ENCODE results near the gene PLEKHG7.

Gene PLEKHG7

DNA sequence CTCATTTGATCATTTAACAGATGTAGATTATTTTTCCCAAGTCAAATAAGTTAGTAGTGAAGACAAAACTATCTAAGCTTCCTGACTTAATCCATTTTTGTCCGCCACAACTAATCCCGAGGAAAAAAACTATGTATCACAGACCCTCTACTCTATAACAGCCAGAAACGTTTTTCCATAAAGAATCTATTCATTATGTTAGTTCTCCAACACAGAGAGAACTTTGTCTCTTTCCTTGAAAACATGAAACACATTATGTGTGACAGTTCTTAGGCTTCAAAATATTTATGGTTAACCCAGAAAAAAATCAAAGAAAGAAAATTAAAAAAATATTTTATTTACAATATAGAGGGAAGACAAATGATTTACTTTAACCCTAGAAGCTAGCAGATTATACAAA lies 100.1 kb downstream of the PLEKHG7 start:
- TF ChIP-seq, protein P1, sequence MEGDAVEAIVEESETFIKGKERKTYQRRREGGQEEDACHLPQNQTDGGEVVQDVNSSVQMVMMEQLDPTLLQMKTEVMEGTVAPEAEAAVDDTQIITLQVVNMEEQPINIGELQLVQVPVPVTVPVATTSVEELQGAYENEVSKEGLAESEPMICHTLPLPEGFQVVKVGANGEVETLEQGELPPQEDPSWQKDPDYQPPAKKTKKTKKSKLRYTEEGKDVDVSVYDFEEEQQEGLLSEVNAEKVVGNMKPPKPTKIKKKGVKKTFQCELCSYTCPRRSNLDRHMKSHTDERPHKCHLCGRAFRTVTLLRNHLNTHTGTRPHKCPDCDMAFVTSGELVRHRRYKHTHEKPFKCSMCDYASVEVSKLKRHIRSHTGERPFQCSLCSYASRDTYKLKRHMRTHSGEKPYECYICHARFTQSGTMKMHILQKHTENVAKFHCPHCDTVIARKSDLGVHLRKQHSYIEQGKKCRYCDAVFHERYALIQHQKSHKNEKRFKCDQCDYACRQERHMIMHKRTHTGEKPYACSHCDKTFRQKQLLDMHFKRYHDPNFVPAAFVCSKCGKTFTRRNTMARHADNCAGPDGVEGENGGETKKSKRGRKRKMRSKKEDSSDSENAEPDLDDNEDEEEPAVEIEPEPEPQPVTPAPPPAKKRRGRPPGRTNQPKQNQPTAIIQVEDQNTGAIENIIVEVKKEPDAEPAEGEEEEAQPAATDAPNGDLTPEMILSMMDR (conservative IDR thresholded peaks at IDR 0.05; ENCODE audit: low read depth), result no peak
- CTCF ChIA-PET, result interaction anchor here (0.8 kb wide), 1 partner anchor 17 kb away, joined by 6 read pairs; no protein-coding TSS in a partner anchor
- DNase-seq (ENCODE audit: low spot score), result no peak
- H3K27ac ChIP-seq, result no peak overlapping the region
- POLR2A ChIA-PET (ENCODE audit: low non-redundant PET), result no interaction called here

DNA sequence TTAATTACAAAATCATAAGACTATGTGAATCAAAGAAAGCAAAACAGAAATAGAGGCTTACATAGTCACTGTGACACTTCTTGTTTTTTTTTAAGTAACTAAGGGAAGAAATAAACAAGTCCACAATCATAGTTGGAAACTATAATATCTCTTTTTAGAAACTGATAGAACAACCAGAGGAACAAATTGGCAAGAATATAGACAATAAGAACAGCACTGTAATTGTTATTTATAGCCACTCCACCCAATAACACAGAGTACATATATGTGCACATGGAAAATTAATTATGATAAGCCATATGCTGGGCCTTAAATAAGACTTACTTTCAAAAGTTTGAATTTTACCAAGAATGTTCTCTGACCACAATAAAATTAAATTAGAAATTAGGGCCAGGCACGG lies 101.1 kb downstream of the PLEKHG7 start:
- POLR2A ChIA-PET (ENCODE audit: low non-redundant PET), result no interaction called here
- TF ChIP-seq, protein P1 (conservative IDR thresholded peaks at IDR 0.05; ENCODE audit: low read depth), result no peak
- CTCF ChIA-PET, result no interaction called here

DNA sequence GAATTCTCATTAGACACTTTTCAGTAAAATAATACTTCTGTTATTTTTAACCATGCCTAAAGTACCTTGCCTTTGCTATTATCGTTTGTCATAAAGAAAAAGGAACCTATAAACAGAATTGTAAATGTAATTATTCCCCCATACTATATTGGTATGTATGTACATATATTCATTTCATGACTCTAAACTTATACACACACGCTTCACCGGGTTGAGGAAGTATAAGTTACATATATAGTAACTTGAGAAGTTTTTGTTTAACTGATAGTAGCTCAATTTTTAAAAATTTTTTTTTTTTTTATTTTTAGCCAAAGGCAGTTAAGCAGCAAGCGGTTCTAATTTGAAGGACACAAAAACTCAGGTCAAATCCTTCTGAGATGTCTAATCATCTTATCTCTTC lies 107.6 kb downstream of the PLEKHG7 start:
- TF ChIP-seq, protein P1 (conservative IDR thresholded peaks at IDR 0.05; ENCODE audit: low read depth), result no peak
- H3K27ac ChIP-seq, result no peak overlapping the region
- CTCF ChIA-PET, result interaction anchor here (0.6 kb wide), 1 partner anchor 72 kb away, joined by 3 read pairs; no protein-coding TSS in a partner anchor
- POLR2A ChIA-PET (ENCODE audit: low non-redundant PET), result no interaction called here
- no peak for DNase-seq (ENCODE audit: low spot score)

More for the DNA sequence above, 101.1 kb downstream of the PLEKHG7 start:
- no peak for DNase-seq (ENCODE audit: low spot score)
- H3K27ac ChIP-seq, result no peak overlapping the region

DNA sequence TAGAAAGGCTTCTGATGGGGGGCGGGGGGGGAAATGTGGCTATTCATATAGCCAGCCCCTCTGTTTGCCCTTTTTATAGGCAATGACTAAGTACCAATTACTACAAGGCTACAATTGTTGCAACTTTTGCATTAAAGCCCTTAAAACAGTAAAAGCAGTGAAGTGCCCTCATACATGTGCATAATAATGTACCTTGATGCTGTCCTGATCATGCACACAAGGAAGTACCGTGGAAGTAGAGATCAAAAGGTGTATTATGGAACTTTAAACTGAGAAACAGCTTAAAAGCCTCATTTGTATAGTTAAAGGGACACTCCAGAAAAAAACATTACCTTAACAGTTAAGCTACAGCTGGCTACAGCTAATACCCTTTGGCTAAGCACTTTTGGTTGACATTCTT lies 111.8 kb downstream of the PLEKHG7 start:
- no peak for DNase-seq (ENCODE audit: low spot score)
- TF ChIP-seq, protein P1 (conservative IDR thresholded peaks at IDR 0.05; ENCODE audit: low read depth), result no peak
- POLR2A ChIA-PET (ENCODE audit: low non-redundant PET), result no interaction called here
- no peak overlapping the region for H3K27ac ChIP-seq
- CTCF ChIA-PET, result interaction anchor here (1.7 kb wide), 1 partner anchor 13 kb away, joined by 5 read pairs; no protein-coding TSS in a partner anchor

- TF ChIP-seq, protein P1 (conservative IDR thresholded peaks at IDR 0.05; ENCODE audit: low read depth), result no peak
- no peak overlapping the region for H3K27ac ChIP-seq
- DNase-seq (ENCODE audit: low spot score), result no peak
- POLR2A ChIA-PET (ENCODE audit: low non-redundant PET), result no interaction called here
- CTCF ChIA-PET, result no interaction called here
Observed at GRCh38 chr12:92821142-92821541, 118.4 kb downstream of the PLEKHG7 start.
